BLaER1 treated with 17β-estradiol and CSF1 and Interleukin-3, amounts not matched to agents 10 nM and 100 nM (cell line): ENCODE results near the gene TTF2.
A peak's percentile ranks its signal among the peaks of the same experiment; 100 is the strongest.

Experiments used
- H3K27ac ChIP-seq, 11 experiments: shearing (Covaris generic); formaldehyde crosslinking; 2 replicates each; pipeline ENCODE4 v1.8.1; 2022
- H3K27me3 ChIP-seq, 11 experiments: shearing (Covaris generic); formaldehyde crosslinking; 2 replicates each; pipeline ENCODE4 v1.8.1; 2022
- H3K36me3 ChIP-seq, 11 experiments: shearing (Covaris generic); formaldehyde crosslinking; 2 replicates each; pipeline ENCODE4 v1.8.1; 2022
- H3K4me1 ChIP-seq, 10 experiments: shearing (Covaris generic); formaldehyde crosslinking; 2 replicates each; pipeline ENCODE4 v1.8.1; 2022
- H3K4me2 ChIP-seq, 11 experiments: shearing (Covaris generic); formaldehyde crosslinking; 2 replicates each; pipeline ENCODE4 v1.8.1; 2022
- H3K4me3 ChIP-seq, 10 experiments: shearing (Covaris generic); formaldehyde crosslinking; 2 replicates each; pipeline ENCODE4 v1.8.1; 2022
- H3K9ac ChIP-seq, 11 experiments: shearing (Covaris generic); formaldehyde crosslinking; 2 replicates each; pipeline ENCODE4 v1.8.1; 2022
- H3K9me3 ChIP-seq, 11 experiments: shearing (Covaris generic); formaldehyde crosslinking; replicated peaks in 1 of 11; 2 replicates each; pipeline ENCODE4 v1.8.1; 2022
- H4K20me1 ChIP-seq, 11 experiments: shearing (Covaris generic); formaldehyde crosslinking; 2 replicates each; pipeline ENCODE4 v1.8.1; 2022
- Cebpa-rat ChIP-seq, 11 experiments: shearing (Covaris generic); IDR thresholded peaks; 2 replicates each; pipeline ENCODE4 v1.8.1; 2022

The TTF2 gene

GRCh38 chr1:117022114-117022513, 38.0 kb upstream of the TTF2 start:
- no peaks in the 10 kb centered on the region for H3K27me3 ChIP-seq
- H3K36me3 ChIP-seq, result peaks cover 0 to 100% (median 0%) of the 10 kb centered on the region in 11 experiments; a peak in 10 of 22 replicates
- no peak overlapping the region for H3K27ac ChIP-seq
- TF ChIP-seq Cebpa-rat (IDR thresholded peaks at IDR 0.05), result no peak
- peaks cover 2 to 12% (median 10%) of the 10 kb centered on the region in 10 experiments for H3K4me1 ChIP-seq
- H4K20me1 ChIP-seq, result no peaks in the 10 kb centered on the region
- H3K9me3 ChIP-seq, result no peaks in the 10 kb centered on the region
- no peak overlapping the region for H3K4me3 ChIP-seq
- no peak overlapping the region for H3K4me2 ChIP-seq
- H3K9ac ChIP-seq, result no peak overlapping the region

GRCh38 chr1:117025568-117025967, 34.6 kb upstream of the TTF2 start:
- no peak for TF ChIP-seq Cebpa-rat (IDR thresholded peaks at IDR 0.05)
- Histone ChIP-seq H3K9ac (no peak overlapping the region), H4K20me1 (no peaks in the 10 kb centered on the region), H3K36me3 (peaks cover 0 to 97% (median 0%) of the 10 kb centered on the region in 11 experiments; a peak in 10 of 22 replicates), H3K9me3 (no peaks in the 10 kb centered on the region), H3K27me3 (no peaks in the 10 kb centered on the region), H3K4me2 (no peak overlapping the region), H3K27ac (no peak overlapping the region), H3K4me1 (peaks cover 0 to 2% (median 0%) of the 10 kb centered on the region in 10 experiments; a peak in 3 of 20 replicates), H3K4me3 (no peak overlapping the region)

- no peak for TF ChIP-seq Cebpa-rat (IDR thresholded peaks at IDR 0.05)
- H3K27me3 ChIP-seq, result no peaks in the 10 kb centered on the region
- H3K4me2 ChIP-seq, result no peak overlapping the region
- H3K9ac ChIP-seq, result no peak overlapping the region
- H4K20me1 ChIP-seq, result no peaks in the 10 kb centered on the region
- no peaks in the 10 kb centered on the region for H3K9me3 ChIP-seq
- H3K27ac ChIP-seq, result no peak overlapping the region
- peaks cover 0 to 9% (median 7%) of the 10 kb centered on the region in 10 experiments; a peak in 16 of 20 replicates for H3K4me1 ChIP-seq
- peaks cover 0 to 97% (median 0%) of the 10 kb centered on the region in 11 experiments; a peak in 10 of 22 replicates for H3K36me3 ChIP-seq
- H3K4me3 ChIP-seq, result no peak overlapping the region
Measured at GRCh38 chr1:117026361-117026760, 33.8 kb upstream of the TTF2 start.

DNA sequence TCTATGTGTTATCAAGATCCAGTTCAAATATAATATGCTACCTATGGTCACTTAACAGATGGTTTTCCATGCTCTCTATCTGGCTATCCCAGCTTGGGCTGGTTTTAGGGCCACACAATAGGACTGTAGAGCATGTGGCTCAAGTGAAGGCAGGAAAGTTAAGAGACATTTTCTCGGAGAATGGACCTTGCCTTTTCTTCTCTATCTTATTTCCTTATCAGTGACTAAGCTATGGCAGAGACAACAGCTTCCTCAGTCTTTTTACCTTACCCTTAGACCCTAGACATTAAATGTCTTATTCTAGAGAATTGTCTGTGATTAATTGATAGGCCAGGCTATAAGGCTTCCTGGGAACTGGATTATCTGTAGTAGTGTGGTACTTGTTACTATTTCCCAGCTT, 30.4 kb upstream of the TTF2 start:
- H3K4me1 ChIP-seq, result peaks cover 20 to 43% (median 38%) of the 10 kb centered on the region in 10 experiments
- H3K27me3 ChIP-seq, result no peaks in the 10 kb centered on the region
- H3K4me3 ChIP-seq, result no peak overlapping the region
- no peak overlapping the region for H3K27ac ChIP-seq
- no peak overlapping the region for H3K9ac ChIP-seq
- H3K4me2 ChIP-seq, result no peak overlapping the region
- H4K20me1 ChIP-seq, result no peaks in the 10 kb centered on the region
- no peaks in the 10 kb centered on the region for H3K9me3 ChIP-seq
- no peak for TF ChIP-seq Cebpa-rat (IDR thresholded peaks at IDR 0.05)
- peaks cover 0 to 92% (median 0%) of the 10 kb centered on the region in 11 experiments; a peak in 10 of 22 replicates for H3K36me3 ChIP-seq

GRCh38 chr1:117030271-117030877, 29.8 kb upstream of the TTF2 start:
- H3K4me3 ChIP-seq, result no peak overlapping the region

GRCh38 chr1:117032266-117032665, 27.9 kb upstream of the TTF2 start:
- peak overlapping the region; percentile 49 to 78 (median 61); a peak in 21 of 22 replicates for H3K4me2 ChIP-seq
- no peak for TF ChIP-seq Cebpa-rat (IDR thresholded peaks at IDR 0.05)

More at GRCh38 chr1:117030271-117030877, 29.8 kb upstream of the TTF2 start:
- TF ChIP-seq Cebpa-rat (IDR thresholded peaks at IDR 0.05), result no peak
- no peak overlapping the region for H3K9ac ChIP-seq
- H3K9me3 ChIP-seq, result no peaks in the 10 kb centered on the region
- H4K20me1 ChIP-seq, result no peaks in the 10 kb centered on the region
- peaks cover 20 to 49% (median 41%) of the 10 kb centered on the region in 10 experiments for H3K4me1 ChIP-seq
- peaks cover 0 to 92% (median 0%) of the 10 kb centered on the region in 11 experiments; a peak in 10 of 22 replicates for H3K36me3 ChIP-seq
- H3K27me3 ChIP-seq, result no peaks in the 10 kb centered on the region
- peak overlapping the region in 7 of 11 experiments; percentile 59 to 78 (median 75); a peak in 7 of 22 replicates for H3K4me2 ChIP-seq
- no peak overlapping the region for H3K27ac ChIP-seq

DNA sequence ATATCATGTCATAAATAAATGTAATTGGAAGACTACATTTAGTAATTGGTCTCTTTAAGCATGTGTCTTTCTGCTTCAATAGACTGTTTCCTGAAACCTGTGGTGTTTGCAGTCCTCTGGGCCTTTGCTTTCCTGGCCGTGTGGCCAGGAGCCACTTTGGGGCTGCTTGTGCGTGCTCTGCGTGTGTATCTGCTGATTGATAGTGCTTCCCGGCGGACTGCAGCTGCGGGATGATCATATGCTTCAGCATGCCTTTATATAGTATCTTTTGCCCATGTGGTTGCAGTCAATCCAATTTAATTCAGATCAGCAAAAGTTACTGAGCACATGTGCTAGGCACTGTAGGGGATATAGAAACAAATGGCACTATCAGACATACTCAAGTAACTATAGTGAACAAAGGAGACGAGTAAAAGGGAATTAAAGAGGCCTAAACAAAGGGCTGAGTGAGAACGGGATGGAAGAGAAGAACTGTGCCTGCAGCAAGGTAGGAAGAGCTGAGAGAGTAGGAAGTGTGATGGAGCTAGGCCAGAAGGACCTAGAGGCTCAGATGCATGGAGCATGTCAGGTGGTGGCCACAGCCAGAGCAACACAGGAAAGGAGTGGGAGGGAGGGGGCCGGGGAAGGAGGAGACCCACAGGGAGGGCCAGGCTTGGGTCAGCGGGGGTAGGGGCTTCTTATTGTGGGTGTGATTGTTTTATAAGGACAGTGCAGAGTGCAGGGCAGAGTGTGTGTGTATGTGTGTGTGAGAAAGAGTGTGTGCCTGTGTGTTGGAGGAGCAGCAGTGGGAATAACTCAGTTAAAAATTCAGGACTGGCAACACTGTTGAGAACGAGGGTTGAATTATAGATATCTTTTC, 27.2 kb upstream of the TTF2 start:
- Histone ChIP-seq H4K20me1 (no peaks in the 10 kb centered on the region), H3K4me1 (peaks cover 26 to 63% (median 53%) of the 10 kb centered on the region in 10 experiments), H3K36me3 (peaks cover 0 to 91% (median 0%) of the 10 kb centered on the region in 11 experiments; a peak in 9 of 22 replicates), H3K4me3 (no peak overlapping the region), H3K27me3 (no peaks in the 10 kb centered on the region), H3K9me3 (no peaks in the 10 kb centered on the region), H3K9ac (0 out of 22 replicates have a peak overlapping the region, but pooled peaks of 1 of the 11 experiments have one; percentile 26), H3K27ac (peak overlapping the region in 6 of 11 experiments; percentile 1 to 41 (median 14); a peak in 5 of 22 replicates), H3K4me2 (peak overlapping the region; percentile 49 to 78 (median 61))
- no peak for TF ChIP-seq Cebpa-rat (IDR thresholded peaks at IDR 0.05)

More at GRCh38 chr1:117032266-117032665, 27.9 kb upstream of the TTF2 start:
- Histone ChIP-seq H3K4me3 (no peak overlapping the region), H3K36me3 (peaks cover 0 to 91% (median 0%) of the 10 kb centered on the region in 11 experiments; a peak in 9 of 22 replicates), H3K27ac (no peak overlapping the region; a peak in 1 of 22 replicates), H3K9me3 (no peaks in the 10 kb centered on the region), H3K9ac (no peak overlapping the region), H4K20me1 (no peaks in the 10 kb centered on the region), H3K27me3 (no peaks in the 10 kb centered on the region), H3K4me1 (peaks cover 26 to 63% (median 53%) of the 10 kb centered on the region in 10 experiments)

GRCh38 chr1:117033772-117034171, 26.4 kb upstream of the TTF2 start:
- H3K4me1 ChIP-seq, result peaks cover 31 to 63% (median 55%) of the 10 kb centered on the region in 10 experiments
- H3K27me3 ChIP-seq, result no peaks in the 10 kb centered on the region
- peak overlapping the region in 5 of 11 experiments; percentile 1 to 41 (median 5); a peak in 4 of 22 replicates for H3K27ac ChIP-seq
- no peaks in the 10 kb centered on the region for H4K20me1 ChIP-seq
- no peaks in the 10 kb centered on the region for H3K9me3 ChIP-seq
- no peak overlapping the region for H3K9ac ChIP-seq
- peak overlapping the region; percentile 49 to 78 (median 61); a peak in 21 of 22 replicates for H3K4me2 ChIP-seq
- no peak overlapping the region for H3K4me3 ChIP-seq
- no peak for TF ChIP-seq Cebpa-rat (IDR thresholded peaks at IDR 0.05)
- H3K36me3 ChIP-seq, result peaks cover 0 to 90% (median 0%) of the 10 kb centered on the region in 11 experiments; a peak in 9 of 22 replicates
